HUES64 (cell line): ENCODE measurements around the gene FAM151B.
A peak's percentile ranks its signal among the peaks of the same experiment; 100 is the strongest.

ENCODE experiments used
- H3K27ac ChIP-seq: 2 replicates; pipeline ENCODE4 v1.7.0; 2013; ENCODE audit warnings: low read depth, low read length, inconsistent platforms
- H3K27me3 ChIP-seq: 2 replicates; pipeline ENCODE4 v1.6.1; 2013; ENCODE audit warnings: mild to moderate bottlenecking, low read length; ENCODE audit not compliant: insufficient read depth
- H3K36me3 ChIP-seq: 2 replicates; pipeline ENCODE4 v1.6.1; 2013; ENCODE audit warnings: mild to moderate bottlenecking, low read length; ENCODE audit not compliant: insufficient read depth
- H3K4me1 ChIP-seq: 2 replicates; pipeline ENCODE4 v1.6.1; 2013; ENCODE audit warnings: mild to moderate bottlenecking, low read length, moderate library complexity; ENCODE audit not compliant: insufficient read depth
- H3K4me3 ChIP-seq: 2 replicates; pipeline ENCODE4 v1.5.1; 2013; ENCODE audit warnings: mild to moderate bottlenecking, low read length, moderate library complexity
- H3K9ac ChIP-seq: 2 replicates; pipeline ENCODE4 v1.6.1; 2013; ENCODE audit warnings: mild to moderate bottlenecking, low read depth, low read length
- H3K9me3 ChIP-seq: 2 replicates; pipeline ENCODE4 v1.6.1; 2013; ENCODE audit warnings: low read depth, low read length; ENCODE audit not compliant: insufficient read depth
- WGBS: fragments of 150-250, 120-280 bp; methylation state at CpG from one replicate; pipeline ENCODE4 v1.1.7; 2013; ENCODE audit warnings: missing lambda C conversion rate; 5-methylcytosine and 5-hydroxymethylcytosine counted together

Gene FAM151B

DNA sequence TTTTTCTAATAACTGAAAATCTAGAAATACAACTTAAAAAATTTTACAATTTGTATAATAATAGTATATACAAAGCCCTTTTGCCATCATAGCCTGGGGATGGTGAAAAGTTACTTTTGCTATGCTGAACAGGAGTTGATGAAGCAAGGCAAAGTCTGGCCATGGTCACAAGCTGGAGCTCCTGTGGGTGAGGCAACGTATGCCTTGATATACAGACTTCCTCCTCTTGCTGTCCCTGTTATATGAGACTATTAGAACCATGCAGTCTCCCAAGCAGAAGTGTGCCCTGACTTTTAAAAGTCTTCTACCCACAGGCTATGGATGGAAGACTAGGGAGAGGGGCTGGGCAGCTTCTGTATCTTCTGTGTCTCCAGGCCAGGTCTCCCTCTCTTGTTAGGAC is 15.7 kb downstream of the FAM151B start:
- Histone ChIP-seq H3K27ac (no peak overlapping the region), H3K36me3 (no peaks in the 10 kb centered on the region), H3K27me3 (no peaks in the 10 kb centered on the region), H3K9ac (no peak overlapping the region), H3K9me3 (no peaks in the 10 kb centered on the region), H3K4me3 (no peak overlapping the region), H3K4me1 (no peaks in the 10 kb centered on the region)
- WGBS = 90% methylated on average over 1 of the region's 1 CpG

DNA sequence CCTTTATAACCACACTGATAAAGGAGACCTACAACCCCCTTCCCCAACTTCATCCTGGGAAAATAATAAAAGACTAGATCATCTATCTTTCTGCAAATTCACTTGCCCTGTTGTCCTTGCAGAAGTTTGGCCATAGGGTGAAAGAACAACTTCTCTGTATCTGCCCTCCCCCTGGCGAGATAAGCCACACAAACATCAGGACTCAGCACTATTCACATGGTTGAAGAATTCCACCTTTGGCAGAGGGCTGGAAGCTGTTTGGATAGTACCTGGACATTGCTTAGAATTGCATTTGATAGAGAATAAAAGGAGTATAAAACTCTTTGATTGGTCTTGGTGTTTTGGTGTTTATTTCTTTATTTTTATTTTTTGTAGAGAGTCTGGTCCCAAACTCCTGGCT is 16.9 kb downstream of the FAM151B start:
- Histone ChIP-seq H3K4me1 (no peaks in the 10 kb centered on the region), H3K9me3 (no peaks in the 10 kb centered on the region), H3K36me3 (no peaks in the 10 kb centered on the region), H3K27me3 (no peaks in the 10 kb centered on the region), H3K9ac (no peak overlapping the region), H3K4me3 (no peak overlapping the region), H3K27ac (no peak overlapping the region)
- 89% methylated on average over 1 of the region's 1 CpG for WGBS

GRCh38 chr5:80507663-80508062 is 19.8 kb downstream of the FAM151B start:
- Histone ChIP-seq H3K27me3 (no peaks in the 10 kb centered on the region), H3K27ac (no peak overlapping the region), H3K36me3 (no peaks in the 10 kb centered on the region), H3K4me3 (no peak overlapping the region), H3K9ac (no peak overlapping the region), H3K4me1 (no peaks in the 10 kb centered on the region), H3K9me3 (no peaks in the 10 kb centered on the region)
- WGBS = 81% methylated on average over 3 of the region's 3 CpGs

- Histone ChIP-seq H3K27ac (no peak overlapping the region), H3K4me3 (no peak overlapping the region), H3K4me1 (no peaks in the 10 kb centered on the region), H3K27me3 (no peaks in the 10 kb centered on the region), H3K9me3 (no peaks in the 10 kb centered on the region), H3K36me3 (no peaks in the 10 kb centered on the region), H3K9ac (no peak overlapping the region)
- 93% methylated on average over 6 of the region's 6 CpGs for WGBS
These were observed 20.9 kb downstream of the FAM151B start for GRCh38 chr5:80508844-80509243.

DNA sequence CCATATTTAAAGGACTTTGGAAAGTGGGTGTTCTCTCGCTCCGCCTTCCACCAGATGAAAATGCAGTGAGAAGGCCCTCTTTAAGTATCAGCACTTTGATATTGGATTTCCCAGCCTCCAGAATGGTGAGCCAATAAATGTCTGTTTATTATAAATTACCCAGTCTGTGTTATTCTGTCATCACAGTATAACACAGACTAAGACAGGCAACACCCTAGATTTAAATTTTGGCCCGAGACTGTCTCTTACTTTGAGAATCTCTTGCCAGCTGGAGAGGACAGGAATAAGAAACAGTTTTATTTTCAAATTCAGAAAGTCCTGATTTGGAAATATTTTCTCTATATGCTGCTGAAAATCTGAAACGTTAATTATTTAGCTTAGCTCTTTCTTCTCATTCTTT is 21.5 kb downstream of the FAM151B start:
- 97% methylated on average over 4 of the region's 4 CpGs for WGBS
- H3K4me3 ChIP-seq = no peak overlapping the region
- no peaks in the 10 kb centered on the region for H3K4me1 ChIP-seq
- no peaks in the 10 kb centered on the region for H3K36me3 ChIP-seq
- H3K27ac ChIP-seq = no peak overlapping the region
- no peaks in the 10 kb centered on the region for H3K9me3 ChIP-seq
- no peaks in the 10 kb centered on the region for H3K27me3 ChIP-seq
- H3K9ac ChIP-seq = no peak overlapping the region

DNA sequence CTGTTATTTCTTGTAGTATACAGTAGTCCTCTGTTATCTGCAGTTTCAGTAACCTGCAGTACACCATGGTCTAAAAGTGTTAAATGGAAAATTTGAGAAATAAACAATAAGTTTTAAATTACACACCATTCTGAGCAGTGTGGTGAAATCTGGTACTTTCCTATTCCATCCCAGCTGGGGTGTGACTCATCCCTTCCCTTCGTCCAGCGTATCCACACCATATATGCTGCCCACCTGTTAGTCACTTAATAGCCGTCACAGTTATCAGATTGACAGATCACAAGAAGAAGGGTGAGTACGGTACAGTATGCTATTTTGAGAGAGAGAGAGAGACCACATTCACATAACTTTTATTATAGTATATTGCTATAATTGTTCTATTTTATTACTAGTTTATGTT is 28.9 kb downstream of the FAM151B start:
- no peak overlapping the region for H3K27ac ChIP-seq
- WGBS = 84% methylated on average over 3 of the region's 4 CpGs
- no peak overlapping the region for H3K9ac ChIP-seq
- H3K4me3 ChIP-seq = no peak overlapping the region
- no peaks in the 10 kb centered on the region for H3K36me3 ChIP-seq
- H3K4me1 ChIP-seq = no peaks in the 10 kb centered on the region
- H3K27me3 ChIP-seq = no peaks in the 10 kb centered on the region
- no peaks in the 10 kb centered on the region for H3K9me3 ChIP-seq

DNA sequence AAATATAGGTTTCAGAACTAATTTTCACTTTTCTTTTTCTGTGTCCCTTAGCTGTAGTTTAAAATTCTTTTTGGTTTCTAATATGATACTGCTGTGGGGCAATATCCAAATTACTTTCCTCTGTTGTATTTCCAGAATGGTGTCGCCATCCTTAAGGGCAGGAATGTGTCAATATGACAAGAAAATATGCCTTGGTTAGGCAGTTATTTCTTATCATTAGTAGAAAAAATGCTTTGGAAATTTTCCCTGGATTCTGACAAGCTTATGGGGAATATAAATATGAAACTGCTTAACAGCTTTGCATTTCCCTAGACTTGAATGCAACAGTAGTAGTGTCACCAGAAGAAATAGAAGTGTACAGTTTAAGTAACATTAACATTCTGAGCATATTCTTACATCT is 52.8 kb downstream of the FAM151B start:
- Histone ChIP-seq H3K27ac (no peak overlapping the region), H3K9me3 (no peaks in the 10 kb centered on the region), H3K4me3 (no peak overlapping the region), H3K36me3 (no peaks in the 10 kb centered on the region), H3K9ac (no peak overlapping the region), H3K27me3 (no peaks in the 10 kb centered on the region), H3K4me1 (no peaks in the 10 kb centered on the region)
- 89% methylated on average over 1 of the region's 1 CpG for WGBS

DNA sequence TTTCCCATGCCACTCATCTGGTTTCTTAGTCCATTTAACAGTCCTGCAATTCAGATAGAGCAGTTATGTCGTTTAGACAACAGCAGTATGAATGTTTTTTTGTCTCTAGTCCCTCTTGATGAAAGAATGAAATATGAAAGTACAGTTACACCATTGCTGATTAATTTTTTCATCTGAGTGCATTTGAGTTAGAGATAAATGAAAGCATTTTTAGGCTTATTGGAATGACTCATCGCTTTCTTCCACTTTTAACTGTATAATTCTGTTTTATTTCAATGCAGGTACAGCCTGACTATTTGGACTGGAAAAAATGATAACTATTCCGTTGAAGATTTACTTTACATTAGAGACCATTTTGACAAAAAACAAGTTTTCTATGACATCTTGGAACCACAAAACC is 53.5 kb downstream of the FAM151B start:
- Histone ChIP-seq H3K4me1 (no peaks in the 10 kb centered on the region), H3K27me3 (no peaks in the 10 kb centered on the region), H3K27ac (no peak overlapping the region), H3K4me3 (no peak overlapping the region), H3K9me3 (no peaks in the 10 kb centered on the region), H3K36me3 (no peaks in the 10 kb centered on the region), H3K9ac (no peak overlapping the region)
- WGBS = 89% methylated on average over 3 of the region's 3 CpGs

DNA sequence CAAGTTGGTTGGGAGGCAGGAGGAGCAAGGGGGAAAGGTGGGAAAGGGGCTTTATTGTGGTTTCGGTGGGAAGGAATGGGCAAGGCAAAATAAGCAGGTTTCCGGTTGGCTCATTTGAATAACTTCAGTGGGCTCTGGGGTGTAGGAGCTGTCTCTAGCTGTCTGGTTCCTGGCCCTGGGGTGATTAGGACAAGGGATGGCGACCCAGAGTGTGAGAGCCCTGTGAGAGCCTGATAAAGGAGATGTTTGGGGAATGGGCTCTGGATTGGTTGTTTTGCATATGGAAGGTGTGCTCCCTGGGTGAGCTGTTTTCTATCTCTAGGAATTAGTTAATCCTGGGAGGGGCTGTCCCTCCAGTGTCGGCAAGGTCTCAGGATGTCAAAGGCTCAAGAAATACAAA is 66.7 kb downstream of the FAM151B start:
- Histone ChIP-seq H3K27me3 (no peaks in the 10 kb centered on the region), H3K4me3 (no peak overlapping the region), H3K4me1 (peaks cover 17% of the 10 kb centered on the region), H3K9ac (no peak overlapping the region), H3K27ac (peak overlapping the region; percentile 52; the same call in 1 of the 2 replicates), H3K9me3 (no peaks in the 10 kb centered on the region), H3K36me3 (no peaks in the 10 kb centered on the region)
- WGBS = 25% methylated on average over 4 of the region's 4 CpGs

GRCh38 chr5:80555099-80555498 is 67.2 kb downstream of the FAM151B start:
- Histone ChIP-seq H3K27ac (no peak overlapping the region), H3K4me3 (no peak overlapping the region), H3K4me1 (peaks cover 17% of the 10 kb centered on the region), H3K36me3 (no peaks in the 10 kb centered on the region), H3K27me3 (no peaks in the 10 kb centered on the region), H3K9ac (no peak overlapping the region), H3K9me3 (no peaks in the 10 kb centered on the region)
- WGBS = 77% methylated on average over 1 of the region's 4 CpGs

- H3K4me3 ChIP-seq = no peak overlapping the region
- H3K36me3 ChIP-seq = no peaks in the 10 kb centered on the region
- no peak overlapping the region for H3K27ac ChIP-seq
- H3K9ac ChIP-seq = no peak overlapping the region
- H3K9me3 ChIP-seq = no peaks in the 10 kb centered on the region
- H3K4me1 ChIP-seq = peaks cover 26% of the 10 kb centered on the region
- H3K27me3 ChIP-seq = peaks cover 7% of the 10 kb centered on the region
- WGBS = 92% methylated on average over 4 of the region's 4 CpGs
These were observed 71.3 kb downstream of the FAM151B start for GRCh38 chr5:80559244-80559643.

DNA sequence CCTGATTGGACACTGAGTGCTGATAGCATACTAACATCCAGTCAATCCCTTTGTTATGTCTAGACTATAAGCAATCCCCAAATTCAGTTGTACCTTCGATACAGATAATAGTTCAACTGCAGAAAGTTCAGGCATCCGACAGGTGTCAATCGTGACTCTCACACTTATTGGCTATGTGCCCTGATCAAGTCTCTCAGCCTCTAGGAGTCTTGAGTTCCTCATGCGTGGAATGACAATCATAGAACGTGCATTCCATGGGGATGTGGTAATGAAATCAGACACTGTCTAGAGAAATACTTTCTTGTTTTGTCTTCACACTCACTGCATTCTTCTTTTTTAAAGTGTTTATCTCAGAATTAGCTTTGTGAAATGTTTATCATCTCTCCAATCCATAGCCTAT is 77.4 kb downstream of the FAM151B start:
- Histone ChIP-seq H3K27me3 (peaks cover 62% of the 10 kb centered on the region), H3K9ac (no peak overlapping the region)

More for the DNA sequence above, 77.4 kb downstream of the FAM151B start:
- Histone ChIP-seq H3K4me1 (peaks cover 9% of the 10 kb centered on the region), H3K27ac (no peak overlapping the region), H3K36me3 (no peaks in the 10 kb centered on the region), H3K4me3 (no peak overlapping the region), H3K9me3 (no peaks in the 10 kb centered on the region)
- 89% methylated on average over 4 of the region's 5 CpGs for WGBS
